HL-60 (cell line): ENCODE results near the gene CHRNE.
"Not testable (repeated sequence)": the region's sequence is repeated elsewhere in the genome, so short reads cannot be mapped to it uniquely, and the experiment has no call there.

Experiments
- DNase-seq, 2 experiments: peaks; one replicate each; pipeline ENCODE4 v3.0.0-alpha.2; 2010 to 2020; ENCODE audit warnings: low read depth in 1 of 2, low spot score in 1 of 2
- H3K27ac ChIP-seq: fragments of 250-450 bp; sonication (Bioruptor Pico); replicated peaks from 2 replicates; pipeline ENCODE4 v1.5.1; 2020; ENCODE audit warnings: mild to moderate bottlenecking, moderate library complexity
- H3K27me3 ChIP-seq: fragments of 250-450 bp; sonication (Bioruptor Pico); 2 replicates; pipeline ENCODE4 v1.5.1; 2021; ENCODE audit warnings: mild to moderate bottlenecking, moderate library complexity; ENCODE audit not compliant: insufficient read depth, poor library complexity, severe bottlenecking
- H3K4me3 ChIP-seq: replicated peaks from 2 replicates; pipeline ENCODE4 v1.5.1; 2011; ENCODE audit warnings: mild to moderate bottlenecking, control low read depth, low read length; ENCODE audit not compliant: insufficient read depth
- CTCF ChIP-seq: IDR thresholded peaks from one replicate; pipeline ENCODE4 v1.5.1; 2011; ENCODE audit warnings: low read length, control low read depth, inconsistent platforms; ENCODE audit not compliant: insufficient read depth
- GABPA ChIP-seq: IDR thresholded peaks from 2 replicates; pipeline ENCODE4 v1.6.1; 2012; ENCODE audit warnings: low read depth
- POLR2AphosphoS5 ChIP-seq: IDR thresholded peaks from 2 replicates; pipeline ENCODE4 v1.6.1; 2012; ENCODE audit warnings: low read depth
- REST ChIP-seq: IDR thresholded peaks from 2 replicates; pipeline ENCODE4 v1.6.1; 2012; ENCODE audit warnings: low read depth; ENCODE audit not compliant: insufficient replicate concordance
- SPI1 ChIP-seq: IDR thresholded peaks from 2 replicates; pipeline ENCODE4 v1.6.1; 2012; ENCODE audit warnings: low read depth, mild to moderate bottlenecking, borderline replicate concordance

The CHRNE gene

GRCh38 chr17:4921320-4921719 lies 18.4 kb upstream of the CHRNE start:
- Histone ChIP-seq H3K27me3 (no peaks in the 10 kb centered on the region), H3K4me3 (no peak overlapping the region), H3K27ac (no peak overlapping the region)
- DNase-seq, result no peak
- TF ChIP-seq REST, result no peak
- TF ChIP-seq SPI1, result no peak
- TF ChIP-seq POLR2AphosphoS5, result no peak
- TF ChIP-seq CTCF, result no peak
- TF ChIP-seq GABPA, result no peak

GRCh38 chr17:4920351-4921048 lies 17.6 kb upstream of the CHRNE start:
- Histone ChIP-seq H3K4me3 (no peak overlapping the region), H3K27me3 (no peaks in the 10 kb centered on the region), H3K27ac (no peak overlapping the region)
- TF ChIP-seq CTCF (no peak), POLR2AphosphoS5 (no peak), GABPA (no peak), REST (no peak), SPI1 (no peak)
- DNase-seq, result peak in 1 of 2 experiments; percentile 78

- no peak overlapping the region for H3K27ac ChIP-seq
- TF ChIP-seq CTCF (no peak), SPI1 (no peak)
- DNase-seq, result no peak
- no peak overlapping the region for H3K4me3 ChIP-seq
- H3K27me3 ChIP-seq, result no peaks in the 10 kb centered on the region
Observed at GRCh38 chr17:4919511-4920047, 16.7 kb upstream of the CHRNE start.

- DNase-seq, H3K27me3 ChIP-seq, H3K27ac ChIP-seq, H3K4me3 ChIP-seq: not testable (repeated sequence)
Observed at GRCh38 chr17:4914551-4914950, 11.7 kb upstream of the CHRNE start.
